WTC11 (cell line): ENCODE measurements around the gene TLK1. TPM values are rescaled to one million over a fixed set of nuclear protein-coding genes. Genes with fewer than 3 reads are reported as not detected.

Source experiments
- ATAC-seq: fragments of 200-7000 bp; cut with Tn5 transposase; 2 replicates; pipeline ENCODE4 v1.10.0; 2021; ENCODE audit warnings: mild to moderate bottlenecking, moderate library complexity
- CTCF ChIA-PET: fragments of 300-600 bp; sonication (Branson Sonifier 250); formaldehyde crosslinking; loops from one replicate; lab custom pipeline; 2021; ENCODE audit warnings: antibody characterized with exemption; lab: Charles Lee
- POLR2A ChIA-PET: fragments of 350-600 bp; sonication (Branson Sonifier 250); formaldehyde crosslinking; loops from one replicate; lab custom pipeline; 2021; ENCODE audit warnings: antibody characterized with exemption; lab: Charles Lee
- DNase-seq: peaks from one replicate; pipeline ENCODE4 v3.0.0; 2021; ENCODE audit warnings: low spot score
- H3K27ac Mint-ChIP-seq: 2 replicates; pipeline ENCODE4 v1.8.0; 2021; ENCODE audit warnings: mixed read lengths
- H3K27me3 Mint-ChIP-seq: 2 replicates; pipeline ENCODE4 v1.8.0; 2021; ENCODE audit warnings: low read depth, mild to moderate bottlenecking, moderate library complexity, mixed read lengths
- H3K36me3 Mint-ChIP-seq: 2 replicates; pipeline ENCODE4 v1.8.0; 2021; ENCODE audit warnings: mixed read lengths
- H3K4me1 Mint-ChIP-seq: 2 replicates; pipeline ENCODE4 v1.8.0; 2022; ENCODE audit warnings: mixed read lengths
- H3K4me3 Mint-ChIP-seq: 2 replicates; pipeline ENCODE4 v1.8.0; 2021; ENCODE audit warnings: mild to moderate bottlenecking, moderate library complexity, mixed read lengths
- H3K9me3 Mint-ChIP-seq: 2 replicates; pipeline ENCODE4 v1.8.0; 2021; ENCODE audit warnings: mixed read lengths
- ESRRA ChIP-seq: sonication (generic); formaldehyde crosslinking; IDR thresholded peaks from 2 replicates; pipeline ENCODE4 v1.8.1; 2022; ENCODE audit warnings: mild to moderate bottlenecking, missing genetic modification reagents, borderline replicate concordance
- JAZF1 ChIP-seq: fragments of 250-450 bp; sonication (Bioruptor Pico); IDR thresholded peaks from 2 replicates; pipeline ENCODE4 v1.9.0; 2021; ENCODE audit warnings: moderate library complexity, mild to moderate bottlenecking, inconsistent platforms
- NR1H2 ChIP-seq: sonication (generic); formaldehyde crosslinking; IDR thresholded peaks from 2 replicates; pipeline ENCODE4 v1.9.0; 2021; ENCODE audit warnings: mild to moderate bottlenecking, moderate library complexity, missing genetic modification reagents
- RORB ChIP-seq: fragments of 250-450 bp; sonication (Bioruptor Pico); IDR thresholded peaks from 2 replicates; pipeline ENCODE4 v1.9.0; 2021; ENCODE audit warnings: mild to moderate bottlenecking
- TEAD4 ChIP-seq: sonication (generic); formaldehyde crosslinking; IDR thresholded peaks from 2 replicates; pipeline ENCODE4 v1.8.0; 2022; ENCODE audit warnings: mild to moderate bottlenecking, missing genetic modification reagents
- ZNF138 ChIP-seq: sonication (generic); formaldehyde crosslinking; conservative IDR thresholded peaks from 2 replicates; pipeline ENCODE4 v1.8.1; 2022; ENCODE audit warnings: mild to moderate bottlenecking, moderate library complexity, missing genetic modification reagents
- ZNF219 ChIP-seq: sonication (generic); formaldehyde crosslinking; IDR thresholded peaks from 2 replicates; pipeline ENCODE4 v1.8.0; 2023; ENCODE audit warnings: missing genetic modification reagents, mild to moderate bottlenecking, borderline replicate concordance
- ZNF317 ChIP-seq: sonication (generic); formaldehyde crosslinking; IDR thresholded peaks from 2 replicates; pipeline ENCODE4 v1.8.1; 2023; ENCODE audit warnings: low read depth, mild to moderate bottlenecking, moderate library complexity, missing genetic modification reagents, borderline replicate concordance
- total RNA-seq: library from RNA; stranded (reverse); gene quantifications from 3 replicates; pipeline ENCODE4 v1.2.3, GENCODE V29; 2021
- TF ChIP-seq, protein P1 (sequence below): sonication (generic); formaldehyde crosslinking; IDR thresholded peaks from 2 replicates; pipeline ENCODE4 v1.8.1; 2023; ENCODE audit warnings: mild to moderate bottlenecking, missing genetic modification reagents
- TF ChIP-seq, protein P2 (sequence below): sonication (generic); formaldehyde crosslinking; IDR thresholded peaks from 2 replicates; pipeline ENCODE4 v1.8.1; 2022; ENCODE audit warnings: mild to moderate bottlenecking, moderate library complexity, missing genetic modification reagents
- TF ChIP-seq, protein P3 (sequence below): sonication (generic); formaldehyde crosslinking; IDR thresholded peaks from 2 replicates; pipeline ENCODE4 v1.8.0; 2022; ENCODE audit warnings: mild to moderate bottlenecking, missing genetic modification reagents
- TF ChIP-seq, protein P4 (sequence below): sonication (generic); formaldehyde crosslinking; IDR thresholded peaks from 2 replicates; pipeline ENCODE4 v1.8.1; 2023; ENCODE audit warnings: mild to moderate bottlenecking, missing genetic modification reagents, borderline replicate concordance
- TF ChIP-seq, protein P5 (sequence below): sonication (generic); formaldehyde crosslinking; IDR thresholded peaks from 2 replicates; pipeline ENCODE4 v1.8.1; 2023; ENCODE audit warnings: mild to moderate bottlenecking, missing genetic modification reagents, moderate library complexity

The TLK1 gene
- total RNA-seq, 1 experiment from 2014 or later = 91.1 TPM

DNA sequence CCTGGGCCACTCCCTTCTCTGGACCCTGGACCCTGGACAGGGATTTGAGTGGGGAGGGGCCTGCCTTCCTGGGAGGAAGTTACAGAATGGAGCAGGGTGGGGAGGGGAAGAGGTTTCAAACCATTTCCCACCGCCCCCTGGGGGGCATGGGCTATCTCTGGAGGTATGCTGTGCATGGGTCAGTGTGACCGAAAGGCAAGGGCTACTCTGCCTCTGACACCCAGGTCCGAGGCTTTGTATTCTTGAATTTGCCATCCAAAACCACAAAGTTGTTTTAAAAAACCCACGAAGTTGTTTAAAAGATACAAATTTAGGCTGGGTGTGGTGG is 184.8 kb downstream of the TLK1 start (continued):
- TF ChIP-seq ZNF317 (CRISPR knock-in tag) (no peak), ZNF138 (CRISPR knock-in tag) (no peak)
- TF ChIP-seq, protein P1, sequence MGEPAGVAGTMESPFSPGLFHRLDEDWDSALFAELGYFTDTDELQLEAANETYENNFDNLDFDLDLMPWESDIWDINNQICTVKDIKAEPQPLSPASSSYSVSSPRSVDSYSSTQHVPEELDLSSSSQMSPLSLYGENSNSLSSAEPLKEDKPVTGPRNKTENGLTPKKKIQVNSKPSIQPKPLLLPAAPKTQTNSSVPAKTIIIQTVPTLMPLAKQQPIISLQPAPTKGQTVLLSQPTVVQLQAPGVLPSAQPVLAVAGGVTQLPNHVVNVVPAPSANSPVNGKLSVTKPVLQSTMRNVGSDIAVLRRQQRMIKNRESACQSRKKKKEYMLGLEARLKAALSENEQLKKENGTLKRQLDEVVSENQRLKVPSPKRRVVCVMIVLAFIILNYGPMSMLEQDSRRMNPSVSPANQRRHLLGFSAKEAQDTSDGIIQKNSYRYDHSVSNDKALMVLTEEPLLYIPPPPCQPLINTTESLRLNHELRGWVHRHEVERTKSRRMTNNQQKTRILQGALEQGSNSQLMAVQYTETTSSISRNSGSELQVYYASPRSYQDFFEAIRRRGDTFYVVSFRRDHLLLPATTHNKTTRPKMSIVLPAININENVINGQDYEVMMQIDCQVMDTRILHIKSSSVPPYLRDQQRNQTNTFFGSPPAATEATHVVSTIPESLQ (CRISPR knock-in tag) = no peak
- TF ChIP-seq, all 79 proteins: peak for 0

DNA sequence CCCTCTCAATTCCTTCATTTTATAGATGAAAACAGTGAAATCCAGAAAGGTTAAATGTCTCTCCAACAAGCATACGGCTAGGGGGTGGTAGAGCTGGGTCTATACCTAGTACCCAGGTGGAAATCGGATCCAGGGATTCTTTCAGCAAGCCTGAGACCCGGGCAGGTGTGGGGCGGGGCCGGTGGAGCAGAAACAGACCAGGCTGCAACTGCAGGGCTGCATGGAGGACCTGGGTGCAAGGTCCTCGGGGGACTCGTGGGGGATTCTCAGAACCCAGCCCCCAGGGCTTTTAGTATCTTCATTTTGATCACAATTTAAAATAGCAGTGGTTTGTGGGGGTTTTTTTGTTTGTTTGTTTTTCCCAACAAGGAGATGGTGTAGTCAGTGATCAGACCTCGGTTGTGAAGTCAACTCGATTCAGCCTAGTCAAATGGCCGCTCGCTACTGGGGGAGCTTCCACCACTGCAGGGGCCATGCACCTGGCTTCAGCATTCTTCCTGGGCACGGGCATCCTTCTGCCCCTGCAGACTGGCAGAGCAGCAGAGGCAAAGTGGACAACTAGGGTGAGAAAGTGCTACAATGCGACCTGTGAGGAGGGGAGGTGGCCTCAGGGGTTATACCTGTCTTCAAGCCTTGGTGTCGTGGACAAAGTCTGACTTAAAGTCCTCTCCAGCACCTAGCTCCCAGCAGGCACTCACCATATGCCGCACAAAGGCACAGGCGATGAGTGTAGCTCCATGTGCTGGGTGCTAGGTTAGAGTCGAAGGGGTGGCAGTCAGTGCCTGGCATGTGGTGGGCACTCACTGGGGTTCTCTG is 185.4 kb downstream of the TLK1 start:
- H3K4me1 Mint-ChIP-seq = peaks cover 48% of the 10 kb centered on the region
- H3K27ac Mint-ChIP-seq = no peak overlapping the region; the same call in 1 of the 2 replicates
- no peaks in the 10 kb centered on the region for H3K9me3 Mint-ChIP-seq
- no peak for TF ChIP-seq JAZF1
- TF ChIP-seq, protein P2, sequence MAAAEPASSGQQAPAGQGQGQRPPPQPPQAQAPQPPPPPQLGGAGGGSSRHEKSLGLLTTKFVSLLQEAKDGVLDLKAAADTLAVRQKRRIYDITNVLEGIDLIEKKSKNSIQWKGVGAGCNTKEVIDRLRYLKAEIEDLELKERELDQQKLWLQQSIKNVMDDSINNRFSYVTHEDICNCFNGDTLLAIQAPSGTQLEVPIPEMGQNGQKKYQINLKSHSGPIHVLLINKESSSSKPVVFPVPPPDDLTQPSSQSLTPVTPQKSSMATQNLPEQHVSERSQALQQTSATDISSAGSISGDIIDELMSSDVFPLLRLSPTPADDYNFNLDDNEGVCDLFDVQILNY = no peak
- no peak for TF ChIP-seq RORB (CRISPR knock-in tag)
- no peak for TF ChIP-seq TEAD4 (CRISPR knock-in tag)
- TF ChIP-seq NR1H2 (CRISPR knock-in tag) = no peak
- TF ChIP-seq, protein P3, sequence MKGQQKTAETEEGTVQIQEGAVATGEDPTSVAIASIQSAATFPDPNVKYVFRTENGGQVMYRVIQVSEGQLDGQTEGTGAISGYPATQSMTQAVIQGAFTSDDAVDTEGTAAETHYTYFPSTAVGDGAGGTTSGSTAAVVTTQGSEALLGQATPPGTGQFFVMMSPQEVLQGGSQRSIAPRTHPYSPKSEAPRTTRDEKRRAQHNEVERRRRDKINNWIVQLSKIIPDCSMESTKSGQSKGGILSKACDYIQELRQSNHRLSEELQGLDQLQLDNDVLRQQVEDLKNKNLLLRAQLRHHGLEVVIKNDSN (CRISPR knock-in tag) = no peak
- TF ChIP-seq ZNF138 (CRISPR knock-in tag) = no peak
- TF ChIP-seq, protein P4, sequence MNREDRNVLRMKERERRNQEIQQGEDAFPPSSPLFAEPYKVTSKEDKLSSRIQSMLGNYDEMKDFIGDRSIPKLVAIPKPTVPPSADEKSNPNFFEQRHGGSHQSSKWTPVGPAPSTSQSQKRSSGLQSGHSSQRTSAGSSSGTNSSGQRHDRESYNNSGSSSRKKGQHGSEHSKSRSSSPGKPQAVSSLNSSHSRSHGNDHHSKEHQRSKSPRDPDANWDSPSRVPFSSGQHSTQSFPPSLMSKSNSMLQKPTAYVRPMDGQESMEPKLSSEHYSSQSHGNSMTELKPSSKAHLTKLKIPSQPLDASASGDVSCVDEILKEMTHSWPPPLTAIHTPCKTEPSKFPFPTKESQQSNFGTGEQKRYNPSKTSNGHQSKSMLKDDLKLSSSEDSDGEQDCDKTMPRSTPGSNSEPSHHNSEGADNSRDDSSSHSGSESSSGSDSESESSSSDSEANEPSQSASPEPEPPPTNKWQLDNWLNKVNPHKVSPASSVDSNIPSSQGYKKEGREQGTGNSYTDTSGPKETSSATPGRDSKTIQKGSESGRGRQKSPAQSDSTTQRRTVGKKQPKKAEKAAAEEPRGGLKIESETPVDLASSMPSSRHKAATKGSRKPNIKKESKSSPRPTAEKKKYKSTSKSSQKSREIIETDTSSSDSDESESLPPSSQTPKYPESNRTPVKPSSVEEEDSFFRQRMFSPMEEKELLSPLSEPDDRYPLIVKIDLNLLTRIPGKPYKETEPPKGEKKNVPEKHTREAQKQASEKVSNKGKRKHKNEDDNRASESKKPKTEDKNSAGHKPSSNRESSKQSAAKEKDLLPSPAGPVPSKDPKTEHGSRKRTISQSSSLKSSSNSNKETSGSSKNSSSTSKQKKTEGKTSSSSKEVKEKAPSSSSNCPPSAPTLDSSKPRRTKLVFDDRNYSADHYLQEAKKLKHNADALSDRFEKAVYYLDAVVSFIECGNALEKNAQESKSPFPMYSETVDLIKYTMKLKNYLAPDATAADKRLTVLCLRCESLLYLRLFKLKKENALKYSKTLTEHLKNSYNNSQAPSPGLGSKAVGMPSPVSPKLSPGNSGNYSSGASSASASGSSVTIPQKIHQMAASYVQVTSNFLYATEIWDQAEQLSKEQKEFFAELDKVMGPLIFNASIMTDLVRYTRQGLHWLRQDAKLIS (CRISPR knock-in tag) = no peak
- TF ChIP-seq ZNF219 (CRISPR knock-in tag) = no peak
- TF ChIP-seq, protein P5, sequence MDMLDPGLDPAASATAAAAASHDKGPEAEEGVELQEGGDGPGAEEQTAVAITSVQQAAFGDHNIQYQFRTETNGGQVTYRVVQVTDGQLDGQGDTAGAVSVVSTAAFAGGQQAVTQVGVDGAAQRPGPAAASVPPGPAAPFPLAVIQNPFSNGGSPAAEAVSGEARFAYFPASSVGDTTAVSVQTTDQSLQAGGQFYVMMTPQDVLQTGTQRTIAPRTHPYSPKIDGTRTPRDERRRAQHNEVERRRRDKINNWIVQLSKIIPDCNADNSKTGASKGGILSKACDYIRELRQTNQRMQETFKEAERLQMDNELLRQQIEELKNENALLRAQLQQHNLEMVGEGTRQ = no peak
- no peak for TF ChIP-seq ESRRA (CRISPR knock-in tag)
- TF ChIP-seq, all 79 proteins: peak for 0
- POLR2A ChIA-PET = no interaction called here
- no peaks in the 10 kb centered on the region for H3K36me3 Mint-ChIP-seq
- H3K4me3 Mint-ChIP-seq = no peak overlapping the region
- H3K27me3 Mint-ChIP-seq = peaks cover 4% of the 10 kb centered on the region
- DNase-seq (no peak), ATAC-seq (no peak)
- CTCF ChIA-PET = interaction anchor here (0.6 to 5.8 kb wide), 4 partner anchors 46 to 573 kb away, joined by 5 to 34 read pairs (median 22); partner anchors contain the start of gene GORASP2
